Measurements from ENCODE around the gene SDK1.

Gene SDK1

DNA sequence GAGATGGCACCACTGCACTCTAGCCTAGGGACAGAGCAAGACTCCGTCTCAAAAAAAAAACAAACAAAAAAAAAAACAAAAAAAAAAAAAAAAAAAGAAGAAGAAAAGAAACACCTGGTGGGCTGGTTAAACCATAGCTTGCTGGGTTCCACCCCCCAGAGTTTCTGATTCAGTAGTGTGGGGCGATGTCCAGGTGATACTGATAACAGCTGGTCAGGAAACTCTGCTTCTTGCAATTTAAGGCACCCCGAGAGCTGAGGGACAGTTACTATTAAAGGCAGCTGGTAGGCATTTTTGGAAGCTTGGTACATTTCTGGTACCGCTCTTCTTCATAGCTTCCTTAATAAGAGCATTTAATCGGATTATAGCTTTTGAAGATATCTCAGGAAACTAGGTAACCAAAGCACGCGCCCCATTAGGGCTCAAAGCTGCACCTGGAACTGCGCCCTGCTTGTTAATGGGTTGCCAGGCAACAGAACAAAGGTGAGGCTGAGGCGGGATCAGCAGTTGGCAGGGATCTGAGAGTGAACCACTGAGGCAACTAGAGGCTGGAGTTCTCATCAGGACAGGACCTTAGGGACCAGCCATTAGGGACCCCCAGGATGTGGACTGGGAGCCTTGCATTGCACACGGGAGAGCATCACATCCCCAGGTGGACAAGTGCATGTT lies 6.5 kb upstream of the SDK1 start:
- DNase-seq = no peak

DNA sequence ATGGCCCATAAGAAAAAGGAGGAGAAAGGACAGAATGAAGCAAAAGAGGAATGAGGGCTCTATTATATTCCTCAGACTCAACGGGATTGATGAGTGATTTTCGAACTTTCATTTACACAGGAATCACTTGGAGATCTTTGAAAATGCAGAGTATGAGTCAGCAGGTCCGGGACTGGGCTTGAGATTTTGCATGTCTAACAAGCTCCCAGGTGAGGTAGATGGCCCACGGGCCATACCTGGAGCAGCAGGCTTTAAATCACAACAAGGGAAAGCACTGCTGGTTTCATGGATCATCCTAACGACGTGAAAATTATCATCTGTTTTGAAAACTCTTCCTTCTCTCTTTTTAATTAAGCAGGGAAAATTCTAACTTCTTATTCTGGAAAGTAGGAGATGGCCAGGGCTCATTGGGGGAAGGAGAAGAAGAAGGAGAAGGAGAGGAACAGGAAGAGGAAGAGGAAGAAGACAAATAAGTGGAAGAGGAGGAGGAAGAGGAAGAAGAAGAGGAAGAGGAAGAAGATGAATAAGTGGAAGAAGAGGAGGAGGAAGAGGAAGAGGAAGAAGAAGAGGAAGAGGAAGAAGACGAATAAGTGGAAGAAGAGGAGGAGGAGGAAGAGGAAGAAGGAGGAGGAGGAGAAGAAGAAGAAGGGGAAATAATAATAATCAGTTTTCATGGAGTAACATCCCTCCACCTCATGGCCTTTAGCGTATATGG lies 3.8 kb upstream of the SDK1 start:
- DNase-seq = no peak

DNA sequence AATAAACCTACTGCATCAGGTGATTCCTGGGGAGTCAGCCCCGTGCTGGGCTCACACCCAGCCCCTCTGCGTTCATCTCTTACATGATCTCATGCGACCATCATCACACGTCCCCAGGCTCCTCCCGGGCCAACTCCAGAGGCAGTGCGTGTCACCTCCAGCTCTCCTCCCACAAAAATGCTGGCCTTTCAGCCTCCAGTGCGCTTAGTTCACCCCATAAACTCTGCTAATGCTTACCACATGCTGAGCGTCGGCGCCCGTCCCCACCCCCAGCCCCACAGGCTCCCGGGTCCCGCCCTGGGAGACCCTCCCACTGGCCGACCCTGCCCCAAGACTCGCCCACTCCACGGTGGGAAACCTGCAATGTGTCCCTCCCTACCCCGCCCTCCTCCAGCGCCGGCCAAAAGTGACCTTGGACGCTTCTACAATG lies 816 bp upstream of the SDK1 start:
- DNase-seq = no peak

DNA sequence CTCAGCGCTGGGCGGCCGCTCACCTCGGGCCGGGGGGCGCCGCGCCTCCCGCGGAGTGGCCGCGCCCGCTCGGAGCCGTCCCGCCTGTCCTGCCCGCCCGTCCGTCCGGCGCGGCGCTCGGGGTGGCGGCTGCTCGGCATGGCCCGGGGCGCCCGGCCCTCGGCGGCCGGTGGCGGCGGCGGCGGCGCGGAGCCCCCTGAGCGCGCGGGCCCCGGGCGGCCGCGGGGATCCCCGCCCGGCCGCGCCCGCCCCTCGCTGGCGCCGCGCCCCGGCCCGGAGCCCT lies 338 bp downstream of the SDK1 start:
- no peak for DNase-seq

DNA sequence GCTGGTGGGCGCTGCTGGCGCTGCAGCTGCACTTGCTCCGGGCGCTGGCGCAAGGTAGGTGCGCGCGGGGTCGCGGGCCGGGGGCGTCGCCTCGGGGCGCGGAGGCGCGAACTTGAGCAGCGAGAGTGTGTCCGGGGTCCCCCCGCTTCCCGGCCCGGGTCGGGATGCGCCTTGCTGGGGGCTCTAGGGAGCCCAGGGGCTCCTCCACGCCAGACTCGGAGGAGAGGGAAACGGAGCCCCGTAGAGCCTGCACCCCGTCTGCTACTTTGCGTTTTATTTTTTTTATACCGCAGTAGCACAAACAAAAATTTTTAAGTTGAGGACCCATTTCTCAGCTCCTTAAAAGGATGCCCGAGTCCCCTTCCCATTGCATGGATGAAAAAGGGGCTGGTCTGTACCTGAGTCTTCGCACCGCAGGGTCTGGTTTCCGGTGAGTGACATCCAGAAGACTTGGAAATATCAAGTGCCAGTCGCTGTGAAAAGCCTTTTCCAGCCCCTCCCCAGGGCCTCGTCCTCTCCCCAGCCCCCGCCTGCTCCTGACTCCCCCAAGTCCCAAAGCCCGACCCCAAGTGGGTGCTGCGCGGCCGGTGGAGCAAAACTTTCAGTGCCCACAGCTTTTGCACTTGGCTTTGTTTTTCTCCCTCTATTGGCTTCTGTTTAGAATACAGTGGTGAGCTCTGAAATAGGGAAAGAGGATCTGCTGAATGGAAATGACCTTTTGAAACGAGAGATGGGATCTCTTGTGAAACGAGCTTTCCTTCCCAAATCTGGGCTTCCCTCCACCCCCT lies 973 bp downstream of the SDK1 start:
- no peak for DNase-seq

DNA sequence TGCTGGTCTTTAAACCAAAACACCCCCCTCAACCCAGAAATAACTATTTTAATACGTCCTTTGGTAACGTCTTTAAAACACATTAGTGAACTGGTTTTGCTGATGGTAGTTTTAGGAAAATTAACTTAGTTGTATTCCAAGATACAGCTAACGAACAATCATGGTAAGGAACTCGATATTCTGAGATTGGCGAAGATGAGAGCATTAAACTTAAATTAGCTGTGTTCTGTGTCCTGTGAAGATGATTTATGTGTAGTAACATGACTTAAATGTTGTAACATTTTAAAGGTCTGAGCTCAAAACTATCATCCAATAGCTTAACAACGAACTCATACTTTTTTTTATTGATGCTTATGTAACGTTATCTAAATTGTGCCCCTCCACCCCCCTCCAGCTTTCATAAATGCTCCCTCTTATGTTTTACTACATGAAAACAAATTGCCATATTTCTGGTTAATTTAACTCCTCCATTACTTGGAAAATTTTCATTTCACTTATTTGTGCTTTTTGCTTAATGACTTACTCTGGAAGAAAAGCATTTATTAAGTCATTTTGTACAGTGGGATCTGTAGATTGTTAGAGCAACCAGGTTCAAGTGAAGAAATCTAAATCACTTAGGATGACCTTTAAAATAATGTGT lies 1.7 kb downstream of the SDK1 start:
- DNase-seq = no peak

DNA sequence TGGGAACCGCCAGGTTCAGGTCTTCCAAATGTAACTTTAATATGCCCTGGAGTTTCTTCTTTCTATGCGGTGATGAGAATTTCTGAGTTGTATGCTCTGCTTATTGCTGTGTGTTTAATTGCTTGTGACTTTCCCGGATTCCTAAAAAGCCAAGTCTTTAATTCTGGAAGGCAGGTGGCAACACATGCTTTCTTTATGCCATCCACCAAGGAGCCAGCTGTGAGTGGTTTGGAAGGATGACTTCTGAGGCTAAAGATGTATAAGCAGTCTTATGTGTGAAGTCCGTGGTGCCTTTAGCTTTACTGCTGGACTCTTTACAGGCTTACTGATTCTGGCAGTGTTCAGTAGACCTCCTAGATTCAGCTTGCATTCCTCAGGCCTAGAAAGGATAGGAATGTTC lies 3.1 kb downstream of the SDK1 start:
- no peak for DNase-seq

DNA sequence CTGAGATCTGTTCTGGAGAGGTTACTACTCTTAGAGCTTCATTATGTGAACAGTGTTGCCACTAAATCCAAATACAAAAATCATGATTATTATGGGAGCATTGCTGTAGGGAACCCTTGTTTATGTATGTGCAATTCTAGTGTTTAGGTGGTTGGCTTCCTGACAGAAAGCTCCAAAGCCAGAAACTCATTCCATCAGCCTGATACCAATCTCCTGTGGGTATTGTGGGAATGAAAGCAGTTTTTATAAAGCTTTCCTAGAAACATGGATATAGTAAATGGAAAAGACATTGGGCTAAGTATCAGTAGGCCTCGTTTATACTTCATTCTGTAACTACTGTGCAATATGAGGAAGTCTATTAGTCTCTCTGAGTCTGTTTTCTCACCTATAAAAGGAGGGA lies 6.4 kb downstream of the SDK1 start:
- no peak for DNase-seq

DNA sequence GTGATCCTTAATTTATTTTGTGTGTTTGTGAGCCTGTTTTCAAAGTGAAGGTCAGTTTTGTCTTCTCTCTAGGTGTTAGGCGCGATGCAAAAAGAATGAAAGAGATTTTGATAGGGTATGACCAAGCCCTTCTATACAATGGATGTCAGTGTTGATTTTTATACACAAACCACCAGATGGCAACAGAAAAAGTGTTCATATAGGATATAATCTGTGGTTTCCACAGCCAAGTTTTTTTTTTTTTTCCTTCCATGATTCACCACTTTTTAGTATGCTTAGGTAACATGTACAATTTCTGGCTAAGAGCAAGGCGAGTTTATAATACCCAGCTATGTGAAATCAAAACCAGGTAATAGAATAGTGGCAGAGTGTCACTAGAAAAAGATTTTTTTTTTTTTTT lies 8.1 kb downstream of the SDK1 start:
- no peak for DNase-seq

DNA sequence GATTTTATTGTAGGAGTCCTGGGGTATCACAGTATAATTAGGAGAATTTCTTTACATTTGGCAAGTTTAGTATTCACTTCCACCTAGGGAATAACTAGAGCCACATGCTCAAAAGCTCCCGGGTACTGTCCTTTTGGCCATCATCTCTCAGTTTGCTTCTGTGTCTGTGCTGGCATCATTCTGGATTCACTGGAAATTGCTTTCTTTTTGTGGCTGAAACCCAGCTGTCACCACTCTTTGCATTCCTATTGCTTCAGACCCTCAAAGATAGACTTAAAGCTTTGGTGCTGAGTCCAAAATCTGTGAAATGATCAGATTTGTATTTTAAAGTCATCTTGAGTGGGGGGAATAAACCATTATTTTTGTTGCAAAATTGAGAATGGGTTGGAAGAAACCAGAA lies 8.9 kb downstream of the SDK1 start:
- DNase-seq = no peak

DNA sequence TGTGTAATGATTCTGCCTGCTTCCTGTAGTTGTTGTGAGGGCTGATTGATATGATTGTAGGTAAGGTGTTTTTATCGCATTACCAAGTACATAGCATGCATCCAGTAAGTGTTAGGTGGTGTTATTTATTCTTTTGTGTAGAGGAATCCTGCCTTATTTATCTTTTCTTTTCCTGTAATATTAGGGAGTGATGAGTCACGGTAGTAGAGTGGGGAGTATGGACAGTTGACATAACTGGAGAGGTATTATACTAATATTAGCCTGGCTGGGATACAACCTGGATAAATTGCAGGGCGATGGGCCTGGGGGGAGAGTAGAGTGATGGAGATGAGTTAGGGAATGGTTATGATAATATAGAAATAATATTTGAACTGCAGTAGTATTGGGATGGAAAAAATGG lies 9.8 kb downstream of the SDK1 start:
- DNase-seq = no peak

DNA sequence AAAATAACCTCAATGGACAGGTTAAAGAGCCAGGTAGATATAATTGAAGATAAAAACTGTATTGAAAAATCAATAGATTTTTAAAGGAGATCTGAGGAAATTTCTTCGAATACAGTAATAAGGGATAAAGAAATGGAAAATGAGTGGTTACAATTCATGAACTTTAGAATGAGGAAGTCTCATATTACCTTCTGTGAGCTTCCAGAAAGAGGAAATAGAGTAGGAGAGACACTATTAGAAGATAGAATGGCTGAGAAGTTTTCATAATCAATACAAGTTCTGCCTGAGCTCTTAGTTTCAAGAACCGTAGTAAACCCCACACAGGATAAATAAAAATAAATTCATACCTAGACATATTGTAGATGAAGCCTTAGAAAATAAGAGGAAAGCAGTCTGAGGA lies 11.5 kb downstream of the SDK1 start:
- DNase-seq = no peak

DNA sequence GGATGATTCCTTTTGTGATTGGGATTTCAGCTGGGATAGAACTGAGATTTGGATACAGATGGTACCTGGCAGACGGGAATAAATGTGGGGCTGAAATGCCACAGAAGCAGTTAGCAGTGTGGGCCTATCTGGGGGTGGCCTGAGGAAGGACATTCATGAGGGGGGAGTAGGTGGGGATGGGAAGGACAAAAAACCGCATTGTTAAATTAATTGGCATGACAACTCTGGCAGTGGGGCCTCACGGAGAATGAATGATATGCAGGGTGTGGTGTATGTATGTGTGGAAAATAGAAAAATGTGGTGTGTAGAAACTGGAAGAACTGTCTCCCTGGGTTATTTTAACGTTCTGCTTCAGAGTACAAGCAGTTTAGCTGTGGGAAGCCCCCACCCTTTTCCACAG lies 17.8 kb downstream of the SDK1 start:
- DNase-seq = no peak

DNA sequence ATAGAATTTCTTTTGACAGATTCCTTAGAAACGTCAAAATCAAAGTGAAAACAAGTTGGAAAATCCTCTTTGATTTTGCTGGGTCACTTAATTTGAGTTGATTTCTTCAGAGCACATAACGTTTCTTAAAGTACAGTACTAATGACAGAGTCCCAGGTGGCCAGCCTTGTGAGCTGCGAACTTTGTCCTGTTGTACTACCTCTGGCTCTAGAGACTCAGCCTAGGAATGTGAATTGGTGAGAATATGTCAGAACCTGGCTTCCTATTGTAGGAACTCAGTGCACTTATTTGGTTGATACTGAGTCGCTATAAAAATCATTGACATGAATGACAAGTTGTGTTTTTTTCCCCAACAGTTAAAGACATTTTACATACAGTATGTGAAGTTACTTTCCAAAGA lies 20.2 kb downstream of the SDK1 start:
- DNase-seq = no peak

DNA sequence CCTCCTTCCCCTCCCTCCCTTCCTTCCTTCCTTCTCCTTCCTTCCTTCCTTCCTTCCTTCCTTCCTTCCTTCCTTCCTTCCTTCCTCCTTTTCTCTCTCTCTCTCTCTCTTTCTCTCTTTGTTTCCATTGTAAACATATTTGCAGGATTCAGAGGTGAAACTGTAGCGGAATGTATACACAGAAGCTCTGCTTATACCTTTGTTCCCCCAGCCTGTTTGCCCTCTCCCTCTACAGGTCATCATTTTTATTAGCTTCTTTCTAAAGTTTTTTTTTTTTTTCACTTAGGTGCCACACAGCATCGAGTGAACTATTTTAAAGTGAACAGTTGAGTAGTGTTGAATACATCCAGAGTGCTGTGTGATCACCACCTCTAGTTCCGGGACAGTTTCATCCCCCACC lies 20.7 kb downstream of the SDK1 start:
- DNase-seq = no peak

DNA sequence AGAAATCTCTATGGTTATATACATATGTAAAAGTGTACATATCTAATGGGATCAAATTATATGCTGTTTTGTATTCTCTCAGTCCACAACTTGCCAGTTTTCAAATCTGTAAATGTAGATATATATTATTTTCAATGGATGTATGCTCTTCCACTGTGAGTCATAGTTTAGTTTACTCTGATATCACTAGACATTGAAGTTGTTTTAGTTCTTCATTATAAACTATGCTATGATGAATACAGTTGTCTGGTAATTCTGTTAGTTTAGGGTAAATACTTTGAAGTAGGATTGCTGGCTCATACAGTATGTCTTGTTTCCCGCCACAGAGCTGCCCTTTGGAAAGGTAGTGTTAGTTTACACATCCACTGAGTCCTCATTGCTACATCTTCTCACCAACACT lies 25.2 kb downstream of the SDK1 start:
- DNase-seq = no peak

DNA sequence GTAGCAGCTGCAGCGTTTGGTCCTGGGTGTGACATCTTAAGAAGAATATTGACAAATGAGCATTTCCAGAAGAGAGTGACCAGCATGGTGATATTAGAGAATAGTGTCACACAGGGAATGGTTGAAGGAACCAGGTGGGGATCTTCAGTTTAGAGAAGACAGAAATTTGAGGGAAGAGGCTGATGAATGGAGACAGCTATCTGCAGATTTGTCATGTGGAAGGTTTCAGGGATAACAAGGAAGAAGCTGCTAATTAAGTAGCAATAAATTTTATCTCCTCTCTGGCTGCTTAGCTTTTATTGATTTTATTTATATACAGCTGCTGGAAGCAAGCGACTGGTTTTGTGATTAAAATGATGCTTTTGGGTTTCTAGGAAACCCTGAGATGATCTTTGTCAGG lies 26.0 kb downstream of the SDK1 start:
- no peak for DNase-seq

DNA sequence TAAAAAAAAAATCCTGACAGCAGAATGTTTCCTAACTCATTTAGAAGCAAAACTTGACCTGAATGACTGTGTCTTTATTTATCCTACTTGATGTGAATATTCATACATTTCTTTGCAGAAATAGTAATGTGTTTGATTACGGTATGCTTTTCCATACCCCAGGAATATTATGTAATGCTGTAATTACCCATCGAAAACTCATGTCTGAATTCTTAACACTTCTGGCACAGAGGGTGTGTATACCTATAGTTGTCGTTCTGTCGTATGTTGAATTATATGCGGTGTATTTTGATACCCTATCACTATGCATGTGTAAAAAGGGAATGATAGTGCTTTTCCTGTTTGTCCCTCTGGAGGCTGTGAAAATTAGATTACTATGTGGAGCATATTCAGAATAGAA lies 26.6 kb downstream of the SDK1 start:
- no peak for DNase-seq

DNA sequence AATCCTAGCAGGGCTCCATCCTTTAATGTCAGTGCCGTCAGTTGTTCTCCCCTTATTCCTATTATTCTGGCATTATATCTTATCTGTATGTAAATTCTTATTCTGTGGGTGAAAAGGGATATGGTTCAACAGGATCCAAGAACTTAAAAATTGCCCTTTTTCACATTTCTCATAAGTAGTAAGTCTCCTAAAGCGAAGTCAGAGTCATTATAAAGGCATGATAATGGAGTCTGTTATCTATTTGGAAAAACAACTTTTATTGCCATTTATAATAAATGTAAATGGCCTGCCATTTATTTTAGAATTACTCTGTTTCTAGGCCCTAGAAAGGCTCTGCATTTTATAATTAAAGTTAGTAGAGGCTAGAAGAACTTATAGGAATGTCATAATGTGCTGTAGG lies 31.3 kb downstream of the SDK1 start:
- no peak for DNase-seq

DNA sequence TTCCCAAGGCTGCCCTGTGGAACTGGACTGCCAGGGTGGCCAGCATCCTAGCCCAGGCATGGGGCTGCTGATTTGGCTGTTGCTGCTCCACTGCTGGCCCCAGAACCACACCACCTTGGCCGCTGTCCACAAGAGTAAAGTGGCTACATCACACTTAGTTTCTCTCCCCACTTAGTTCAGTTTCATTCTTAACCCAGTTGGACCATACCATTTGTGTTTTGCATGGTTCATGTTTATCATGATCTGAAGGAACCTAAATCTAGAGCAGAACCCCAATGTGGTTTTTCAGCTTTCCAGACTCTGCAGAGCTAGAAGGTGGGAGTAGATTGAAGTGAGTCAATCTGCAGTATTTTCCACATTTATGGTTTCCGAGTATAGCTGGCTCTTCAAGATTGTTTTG lies 32.8 kb downstream of the SDK1 start:
- DNase-seq = no peak

DNA sequence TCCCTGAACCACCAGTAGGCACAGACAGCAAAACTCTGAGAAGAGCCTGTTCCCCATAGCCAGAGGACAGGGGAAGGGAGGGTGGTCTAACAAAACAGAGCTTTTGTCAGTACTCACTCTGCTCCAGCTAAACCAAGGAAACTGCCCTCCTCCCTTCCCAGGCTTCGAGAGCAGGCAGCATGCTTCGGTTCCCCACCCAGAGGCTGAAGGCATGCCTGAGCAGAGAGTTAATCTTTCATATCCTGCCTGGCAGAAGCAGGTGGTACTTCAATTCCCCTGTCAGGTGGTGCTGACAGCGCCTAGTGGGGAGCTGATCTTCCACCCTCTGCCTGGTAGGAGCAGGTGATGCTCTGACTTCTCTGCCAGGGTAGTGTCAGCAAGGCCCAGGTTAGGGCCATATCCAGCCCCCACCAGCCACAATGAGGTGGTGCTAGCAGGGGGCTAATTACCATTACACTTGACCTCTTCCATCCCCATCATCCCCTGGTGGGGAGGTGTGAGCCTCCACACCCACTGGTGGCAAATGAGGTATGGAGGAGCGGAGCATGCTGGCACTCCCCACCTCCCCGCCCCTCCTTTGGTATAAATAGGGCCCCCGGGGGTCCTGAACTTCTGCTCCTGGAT lies 35.1 kb downstream of the SDK1 start:
- DNase-seq = no peak

DNA sequence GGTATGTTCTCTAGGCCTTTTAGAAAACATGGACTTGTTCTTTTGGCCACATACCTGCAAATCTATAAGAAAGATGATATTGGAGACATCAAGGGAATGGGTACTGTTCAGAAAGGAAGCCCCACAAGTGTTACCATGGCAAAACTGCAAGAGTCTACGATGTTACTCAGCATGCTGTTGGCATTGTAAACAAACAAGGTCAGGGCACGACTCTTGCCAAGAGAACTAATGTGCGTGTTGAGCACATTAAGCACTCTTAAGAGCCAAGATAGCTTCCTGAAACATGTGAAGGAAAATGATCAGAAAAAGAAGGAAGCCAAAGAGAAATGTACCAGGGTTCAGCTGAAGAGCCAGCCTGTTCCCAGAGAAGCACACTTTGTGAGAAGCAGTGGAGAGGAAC lies 37.1 kb downstream of the SDK1 start:
- DNase-seq = no peak

DNA sequence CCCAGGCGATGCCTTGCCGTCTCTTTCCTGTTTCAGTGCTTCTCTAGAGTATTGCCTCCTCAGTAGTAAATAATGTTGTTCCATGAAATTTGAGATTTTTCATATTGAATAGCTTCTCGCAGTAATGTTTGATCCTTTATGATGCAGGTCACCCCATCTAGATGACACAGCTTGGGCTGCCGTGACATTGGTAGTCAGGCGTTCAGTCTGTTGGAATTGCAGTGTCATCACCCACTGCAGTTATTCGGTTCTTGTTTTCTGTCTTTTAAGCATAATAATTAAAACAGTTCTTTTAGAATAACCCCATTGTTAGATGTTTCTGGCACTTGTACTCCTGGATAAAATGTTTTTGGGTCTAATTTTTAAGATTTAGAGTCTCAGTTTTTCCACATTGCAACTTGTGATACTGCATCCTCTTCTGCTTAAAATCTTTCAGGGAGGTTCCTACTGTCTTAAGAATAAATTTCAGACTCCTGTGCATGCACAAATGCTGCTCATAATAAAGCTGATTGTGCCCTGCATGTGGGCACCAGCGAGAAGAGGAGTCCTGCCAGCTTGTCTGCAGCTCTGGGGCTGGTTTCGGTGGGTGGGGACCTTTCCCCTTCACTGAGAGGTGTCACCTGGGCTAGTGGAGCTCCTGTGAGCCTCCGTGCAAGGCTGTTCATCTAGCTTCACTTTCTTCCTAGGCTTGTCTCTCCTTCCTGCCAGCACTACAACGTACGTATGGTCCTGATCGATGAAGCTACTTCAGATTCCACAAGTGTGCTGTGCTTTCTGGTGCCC lies 44.8 kb downstream of the SDK1 start:
- DNase-seq = no peak
